H7 (cell line): ENCODE data around the gene MRPL10. TPM values are rescaled to one million over a fixed set of nuclear protein-coding genes. Genes with fewer than 3 reads are reported as not detected.
A peak's percentile ranks its signal among the peaks of the same experiment; 100 is the strongest.

Experiments
- DNase-seq: peaks from one replicate; pipeline ENCODE4 v3.0.0; 2012
- H3K27me3 ChIP-seq: 2 replicates; pipeline ENCODE4 v1.6.0; 2011; ENCODE audit warnings: mild to moderate bottlenecking, low read length; ENCODE audit not compliant: control insufficient read depth, insufficient read depth
- H3K36me3 ChIP-seq: replicated peaks from 2 replicates; pipeline ENCODE4 v1.5.1; 2011; ENCODE audit warnings: low read length; ENCODE audit not compliant: control insufficient read depth, insufficient read depth
- H3K4me3 ChIP-seq: 2 replicates; pipeline ENCODE4 v1.5.1; 2011; ENCODE audit warnings: low read depth, mild to moderate bottlenecking, control low read depth, low read length, moderate library complexity; ENCODE audit not compliant: insufficient read depth
- total RNA-seq: library from RNA; depleted of rRNA; stranded (reverse); fragments of >200 nt; shearing (Covaris generic); gene quantifications from 2 replicates; pipeline ENCODE4 v1.2.3, GENCODE V29; 2014

Gene MRPL10
- total RNA-seq, 1 experiment from 2014 or later, result 156 TPM

DNA sequence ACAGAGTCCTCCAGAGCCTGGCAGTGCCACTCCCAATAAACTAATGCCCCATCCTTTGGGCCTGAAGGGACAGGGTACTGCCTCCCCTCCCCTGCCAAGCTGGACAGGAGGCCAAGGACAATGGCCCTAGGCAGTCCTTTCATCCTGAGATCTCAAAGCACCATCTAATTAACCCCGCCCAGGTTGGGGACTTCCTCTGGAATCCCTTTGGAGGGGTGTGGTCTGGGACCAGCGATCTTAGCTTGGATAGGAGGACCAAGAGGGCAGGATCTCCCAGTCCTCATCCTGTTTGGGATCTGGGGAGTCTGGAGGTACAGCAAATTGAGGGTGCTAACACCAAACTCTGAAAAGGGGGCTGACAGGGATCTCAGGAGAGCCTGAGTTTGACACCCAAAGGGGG, 37.8 kb upstream of the MRPL10 start:
- DNase-seq, result peak; percentile 54
- Histone ChIP-seq H3K36me3 (no peaks in the 10 kb centered on the region), H3K27me3 (peaks cover 55% of the 10 kb centered on the region), H3K4me3 (no peak overlapping the region)

DNA sequence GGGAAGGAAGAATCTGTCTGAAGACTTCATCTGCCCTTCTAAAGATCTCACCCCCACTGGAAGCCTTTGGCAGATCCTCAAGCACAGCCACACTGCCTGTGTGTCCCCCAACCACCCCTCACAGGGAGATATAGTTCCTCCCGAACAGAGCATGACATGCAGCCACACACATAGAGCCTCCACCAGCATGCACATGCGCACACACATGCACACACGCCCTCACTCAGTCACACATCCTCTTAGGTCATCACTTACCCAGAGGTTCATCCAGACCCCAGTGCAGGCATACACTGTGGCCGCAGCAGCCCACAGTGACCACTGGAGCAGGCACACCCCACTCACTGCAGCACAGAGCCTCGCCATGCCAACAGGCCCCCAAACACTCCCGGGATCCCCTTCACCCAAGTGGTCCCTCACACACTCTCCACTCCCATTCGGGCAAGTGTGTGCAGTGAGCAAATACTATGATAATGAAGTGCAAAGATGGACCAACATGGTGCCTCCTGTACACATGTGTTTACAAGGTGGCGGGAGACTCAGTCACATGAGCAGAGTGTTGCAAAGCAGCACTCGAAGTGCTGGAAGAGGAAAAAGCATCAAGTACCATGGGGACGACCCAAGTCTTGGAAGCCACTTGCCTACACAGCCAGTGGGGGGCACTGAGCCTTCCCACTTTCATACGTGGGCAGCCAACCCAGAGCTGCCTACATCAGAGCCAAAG, 36.6 kb upstream of the MRPL10 start:
- H3K4me3 ChIP-seq, result no peak overlapping the region
- DNase-seq, result no peak
- H3K36me3 ChIP-seq, result no peaks in the 10 kb centered on the region
- H3K27me3 ChIP-seq, result peaks cover 53% of the 10 kb centered on the region

DNA sequence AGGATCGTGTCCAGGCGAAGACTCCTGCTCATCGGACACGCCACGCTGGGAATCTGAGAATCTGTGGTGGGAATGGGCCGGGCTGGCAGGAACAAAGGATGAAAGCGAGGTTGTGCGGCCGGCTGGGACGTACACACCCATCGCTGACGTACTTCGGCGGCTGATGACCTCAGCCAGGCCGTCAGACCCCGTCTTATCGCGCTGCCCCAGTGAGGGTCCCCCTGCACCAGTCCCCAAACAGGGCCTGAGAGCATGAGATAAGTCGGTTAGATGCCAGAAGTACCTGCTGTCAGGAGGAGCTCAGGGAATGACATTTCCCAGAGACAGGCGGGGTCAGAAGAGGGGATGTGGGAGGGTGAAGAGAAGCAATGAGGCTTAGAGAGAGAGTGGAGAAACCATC, 35.6 kb upstream of the MRPL10 start:
- Histone ChIP-seq H3K4me3 (no peak overlapping the region), H3K27me3 (peaks cover 46% of the 10 kb centered on the region), H3K36me3 (no peaks in the 10 kb centered on the region)
- DNase-seq, result no peak

DNA sequence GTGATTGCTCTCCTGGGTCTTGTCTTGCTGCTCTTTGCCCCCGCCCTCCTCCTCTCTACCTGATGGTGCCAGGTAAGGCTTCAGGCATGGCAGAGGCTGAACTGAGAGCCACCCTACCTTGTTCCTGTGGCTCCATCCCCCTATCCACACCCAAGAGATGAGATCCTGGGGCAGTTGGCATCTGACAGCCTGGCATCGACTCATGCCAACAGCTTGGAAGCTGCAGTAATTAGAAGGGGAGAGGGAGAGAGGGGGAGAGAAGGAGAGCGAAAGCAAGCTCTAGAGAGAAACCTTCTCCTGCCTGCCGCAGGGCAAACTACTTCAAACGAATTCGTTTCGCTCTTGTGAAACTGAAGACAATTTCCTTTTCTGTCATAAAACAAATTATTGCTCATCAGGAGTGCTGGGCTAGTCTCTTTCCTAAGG, 33.5 kb upstream of the MRPL10 start:
- peaks cover 29% of the 10 kb centered on the region for H3K27me3 ChIP-seq
- no peak for DNase-seq
- no peaks in the 10 kb centered on the region for H3K36me3 ChIP-seq
- no peak overlapping the region for H3K4me3 ChIP-seq

DNA sequence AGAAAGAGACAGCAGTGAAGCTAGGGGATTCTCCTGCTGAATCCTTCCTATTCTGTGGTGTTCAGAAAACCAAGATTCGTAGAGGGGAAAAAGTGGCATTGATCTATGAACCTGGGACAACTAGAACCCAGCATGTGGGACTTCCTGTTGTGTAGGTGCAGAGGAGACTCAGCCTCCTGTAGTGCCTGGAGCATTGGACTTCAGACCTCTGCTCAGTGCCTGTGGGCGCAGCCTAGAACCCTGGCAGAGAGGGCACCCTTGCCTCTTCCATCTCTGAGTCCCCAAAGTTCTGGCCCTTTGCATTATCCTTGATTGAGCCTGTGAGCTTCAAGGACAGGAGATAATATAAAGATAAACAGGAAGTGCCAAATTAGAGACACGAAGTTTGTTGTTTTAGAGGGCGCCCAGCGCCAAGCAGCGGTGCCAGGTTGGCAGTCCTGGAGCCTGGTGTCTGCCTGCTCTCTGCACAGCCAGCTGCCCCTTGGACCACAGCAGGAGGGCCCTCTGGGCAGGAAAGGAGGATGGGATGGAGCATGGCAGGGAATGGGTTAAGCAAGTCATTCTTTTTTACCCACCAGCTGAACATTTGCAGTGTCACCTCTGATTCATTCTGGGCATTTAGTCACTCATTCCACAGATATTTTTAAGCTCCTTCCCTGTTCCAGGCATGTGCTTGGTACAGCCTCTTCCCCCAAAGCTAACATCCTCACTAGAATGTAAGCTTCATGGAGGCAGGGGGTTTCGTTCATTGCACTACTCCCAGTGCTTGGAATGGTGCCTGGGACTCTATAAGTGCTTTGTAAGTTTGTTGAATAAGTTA, 31.5 kb upstream of the MRPL10 start:
- H3K27me3 ChIP-seq, result peaks cover 21% of the 10 kb centered on the region
- H3K36me3 ChIP-seq, result no peaks in the 10 kb centered on the region
- no peak overlapping the region for H3K4me3 ChIP-seq
- no peak for DNase-seq

DNA sequence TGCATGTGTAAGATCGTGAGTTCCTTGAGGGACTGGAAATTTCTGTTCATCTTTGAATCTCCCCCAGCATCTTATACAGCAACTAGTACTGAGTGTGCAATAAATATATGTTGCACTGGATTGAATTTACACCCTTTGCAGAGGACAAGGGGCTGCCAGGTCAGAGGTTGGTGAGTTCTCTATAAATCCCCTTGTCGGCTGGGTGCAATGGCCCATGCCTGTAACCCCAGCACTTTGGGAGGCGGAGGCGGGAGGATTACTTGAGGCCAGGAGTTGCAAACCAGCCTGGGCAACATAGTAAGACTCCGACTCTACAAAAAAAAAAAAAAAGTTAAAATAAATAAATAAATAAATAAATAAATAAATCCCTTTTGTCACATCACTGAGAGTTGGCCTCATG, 29.0 kb upstream of the MRPL10 start:
- Histone ChIP-seq H3K27me3 (peaks cover 32% of the 10 kb centered on the region), H3K36me3 (no peaks in the 10 kb centered on the region), H3K4me3 (no peak overlapping the region)
- DNase-seq, result no peak

DNA sequence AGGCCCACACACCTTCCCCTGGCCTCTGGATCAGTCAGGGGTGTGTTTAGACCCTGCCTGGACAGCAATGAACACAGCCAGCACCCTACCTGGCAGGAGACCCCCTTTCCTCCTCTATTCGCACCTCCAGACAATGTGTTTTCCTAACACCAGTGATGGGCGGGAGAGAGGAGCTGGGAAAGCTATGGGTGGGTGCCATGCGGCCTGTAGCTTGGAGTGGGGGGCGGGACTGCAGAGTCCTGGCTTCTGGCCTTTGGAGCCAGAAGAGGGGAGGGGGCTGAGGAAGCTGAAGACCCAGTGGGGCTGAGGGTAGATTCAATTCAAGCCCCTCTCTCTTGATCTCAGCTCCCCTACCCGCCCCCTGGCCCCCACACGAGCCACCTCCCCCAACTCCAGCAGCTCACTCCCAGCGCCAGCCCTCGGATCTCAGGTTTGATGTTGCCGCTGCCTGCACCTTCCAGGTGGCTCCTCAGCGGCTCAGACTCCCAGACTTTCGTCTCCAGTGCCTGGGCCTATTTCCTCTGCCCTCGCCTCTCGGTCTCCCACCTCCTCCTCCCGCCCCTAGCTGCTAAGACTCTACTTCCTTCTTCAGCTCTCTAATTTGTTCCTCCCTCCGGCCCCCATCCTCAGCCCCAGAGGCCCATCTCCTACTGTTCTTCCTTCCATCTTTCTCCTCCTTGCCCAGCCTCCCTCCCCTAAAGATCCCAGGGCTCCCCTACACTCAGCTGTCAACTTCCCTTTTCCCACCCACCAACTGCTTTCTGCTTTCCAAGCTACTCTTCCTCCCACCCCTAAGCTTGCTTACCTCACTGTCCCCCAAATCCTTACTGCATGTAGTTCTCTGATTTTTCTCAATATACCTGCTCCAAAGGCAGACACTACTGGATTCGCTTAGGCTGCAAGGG, 26.5 kb upstream of the MRPL10 start:
- peak; percentile 66 for DNase-seq
- H3K36me3 ChIP-seq, result no peaks in the 10 kb centered on the region
- H3K27me3 ChIP-seq, result peaks cover 51% of the 10 kb centered on the region
- no peak overlapping the region for H3K4me3 ChIP-seq

DNA sequence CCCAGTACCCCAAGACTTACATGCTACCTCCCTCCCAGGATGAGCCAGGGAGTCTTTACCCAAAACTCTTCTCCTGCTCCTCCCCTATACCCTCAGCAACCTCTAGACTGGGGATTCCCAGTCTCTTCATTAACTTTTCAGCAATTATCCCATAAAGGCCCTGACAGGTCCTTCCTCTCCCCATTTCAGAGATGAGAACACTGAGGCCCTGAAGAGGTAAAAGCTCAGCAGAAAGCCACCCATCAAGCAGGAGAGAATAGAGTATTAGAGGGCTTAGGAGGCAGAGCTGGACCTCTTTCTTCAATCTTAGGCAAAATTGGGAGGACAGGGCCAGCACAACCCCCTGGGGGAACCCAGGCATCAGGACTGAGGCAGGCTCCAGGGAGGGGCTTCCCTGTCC, 25.5 kb upstream of the MRPL10 start:
- DNase-seq, result no peak
- no peak overlapping the region for H3K4me3 ChIP-seq
- H3K36me3 ChIP-seq, result no peaks in the 10 kb centered on the region
- peaks cover 61% of the 10 kb centered on the region for H3K27me3 ChIP-seq

DNA sequence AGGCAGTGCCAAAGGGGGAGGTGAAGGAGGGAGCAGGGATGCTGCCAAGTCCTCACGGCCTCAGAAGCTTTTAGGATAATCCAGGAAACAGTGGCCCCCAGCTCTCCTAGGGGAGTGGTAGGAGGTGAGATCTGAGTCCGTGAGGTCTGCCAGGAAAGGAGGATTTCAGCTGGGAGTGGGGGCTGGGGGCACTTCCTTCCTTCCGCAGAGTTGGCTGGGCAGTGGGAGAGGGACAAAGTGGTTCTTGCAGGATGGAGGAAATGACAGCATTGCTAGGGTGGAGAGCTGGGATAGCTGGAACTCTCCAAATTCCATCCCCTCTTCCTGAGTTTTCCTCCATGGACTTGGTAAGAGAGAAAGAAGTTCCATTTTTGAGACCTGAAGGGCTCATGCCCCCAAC, 24.4 kb upstream of the MRPL10 start:
- H3K27me3 ChIP-seq, result peaks cover 69% of the 10 kb centered on the region
- no peaks in the 10 kb centered on the region for H3K36me3 ChIP-seq
- H3K4me3 ChIP-seq, result no peak overlapping the region
- DNase-seq, result no peak

DNA sequence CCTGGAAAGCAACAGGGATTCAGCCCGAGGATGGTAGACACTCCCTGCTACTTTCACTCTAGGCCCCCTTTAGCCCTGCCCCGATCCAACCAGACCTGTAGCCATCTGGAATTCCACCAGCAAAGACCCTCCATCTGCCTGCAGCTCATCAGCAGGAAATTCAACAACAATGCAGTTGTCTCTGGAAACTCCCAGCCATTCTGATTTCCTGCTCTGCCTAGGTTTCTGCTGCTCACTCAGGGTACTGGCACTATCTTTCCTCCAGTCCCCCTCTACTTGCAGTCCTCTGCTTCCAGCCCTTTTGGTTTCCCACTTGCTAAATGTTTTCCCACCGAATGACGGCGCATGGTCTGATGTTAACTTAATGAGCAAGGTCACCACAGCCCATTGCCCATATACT, 22.3 kb upstream of the MRPL10 start:
- DNase-seq, result no peak
- Histone ChIP-seq H3K4me3 (no peak overlapping the region), H3K27me3 (peaks cover 80% of the 10 kb centered on the region), H3K36me3 (no peaks in the 10 kb centered on the region)

DNA sequence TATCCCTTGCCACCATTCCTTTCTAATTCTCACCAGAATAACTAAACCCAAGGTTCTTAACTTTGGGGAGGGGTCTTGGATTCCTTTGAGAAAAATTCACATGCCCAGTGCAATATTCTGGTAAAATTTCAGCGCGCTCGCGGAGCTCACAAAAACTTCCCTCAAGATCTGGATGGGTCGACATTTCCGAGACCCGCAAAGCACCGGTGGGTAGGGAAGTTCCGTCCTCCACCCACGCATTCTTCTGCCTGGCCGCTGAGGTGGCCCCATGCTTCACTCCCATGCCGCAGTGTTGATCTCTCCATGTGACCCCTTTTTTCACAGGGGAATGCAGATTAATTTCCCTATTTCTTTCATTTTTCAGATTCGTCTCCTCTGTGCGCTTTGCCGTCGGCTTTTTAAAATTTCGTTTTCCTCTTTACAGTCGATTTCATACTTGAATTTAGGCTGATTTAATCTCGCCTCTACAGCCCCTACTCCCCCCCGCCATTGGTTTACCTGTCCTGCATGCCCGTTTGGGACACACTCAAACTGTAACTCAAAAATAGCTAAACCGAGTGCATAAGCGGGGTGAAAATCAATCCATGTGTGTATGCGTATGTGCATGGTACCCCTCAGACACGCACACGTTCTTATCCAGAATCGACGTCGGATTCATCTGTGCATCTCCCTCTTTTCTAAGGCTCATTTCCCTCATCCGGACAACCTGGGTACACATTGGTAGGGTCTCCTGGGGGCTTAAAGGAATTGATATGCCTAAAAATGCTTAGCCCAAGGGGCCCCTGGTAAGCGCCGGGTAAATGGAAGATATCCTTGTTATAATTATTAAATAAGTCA, 21.0 kb upstream of the MRPL10 start:
- peaks cover 92% of the 10 kb centered on the region for H3K27me3 ChIP-seq
- DNase-seq, result no peak
- peak overlapping the region; percentile 45; the same call in 1 of the 2 replicates for H3K4me3 ChIP-seq
- no peaks in the 10 kb centered on the region for H3K36me3 ChIP-seq

DNA sequence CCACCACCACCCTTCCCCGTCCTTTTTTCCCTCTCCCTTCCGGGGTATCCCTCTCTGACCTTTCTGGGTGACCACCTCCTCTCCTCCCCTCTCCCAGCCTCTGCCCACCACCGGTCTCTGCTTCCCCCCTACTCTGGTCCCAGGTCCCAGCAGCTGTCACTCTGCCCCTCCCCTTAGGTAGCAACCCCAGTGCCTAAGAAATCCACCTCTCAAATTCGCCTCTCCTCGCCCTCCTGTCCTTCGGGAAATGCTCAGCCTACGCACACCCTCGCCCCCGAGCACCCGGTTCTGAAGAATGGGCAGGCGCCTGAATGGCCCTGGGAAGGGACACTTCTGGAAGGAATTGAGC, 20.4 kb upstream of the MRPL10 start:
- peak; percentile 76 for DNase-seq
- H3K4me3 ChIP-seq, result peak overlapping the region; percentile 45; the same call in 1 of the 2 replicates
- no peaks in the 10 kb centered on the region for H3K36me3 ChIP-seq
- peaks cover 97% of the 10 kb centered on the region for H3K27me3 ChIP-seq

DNA sequence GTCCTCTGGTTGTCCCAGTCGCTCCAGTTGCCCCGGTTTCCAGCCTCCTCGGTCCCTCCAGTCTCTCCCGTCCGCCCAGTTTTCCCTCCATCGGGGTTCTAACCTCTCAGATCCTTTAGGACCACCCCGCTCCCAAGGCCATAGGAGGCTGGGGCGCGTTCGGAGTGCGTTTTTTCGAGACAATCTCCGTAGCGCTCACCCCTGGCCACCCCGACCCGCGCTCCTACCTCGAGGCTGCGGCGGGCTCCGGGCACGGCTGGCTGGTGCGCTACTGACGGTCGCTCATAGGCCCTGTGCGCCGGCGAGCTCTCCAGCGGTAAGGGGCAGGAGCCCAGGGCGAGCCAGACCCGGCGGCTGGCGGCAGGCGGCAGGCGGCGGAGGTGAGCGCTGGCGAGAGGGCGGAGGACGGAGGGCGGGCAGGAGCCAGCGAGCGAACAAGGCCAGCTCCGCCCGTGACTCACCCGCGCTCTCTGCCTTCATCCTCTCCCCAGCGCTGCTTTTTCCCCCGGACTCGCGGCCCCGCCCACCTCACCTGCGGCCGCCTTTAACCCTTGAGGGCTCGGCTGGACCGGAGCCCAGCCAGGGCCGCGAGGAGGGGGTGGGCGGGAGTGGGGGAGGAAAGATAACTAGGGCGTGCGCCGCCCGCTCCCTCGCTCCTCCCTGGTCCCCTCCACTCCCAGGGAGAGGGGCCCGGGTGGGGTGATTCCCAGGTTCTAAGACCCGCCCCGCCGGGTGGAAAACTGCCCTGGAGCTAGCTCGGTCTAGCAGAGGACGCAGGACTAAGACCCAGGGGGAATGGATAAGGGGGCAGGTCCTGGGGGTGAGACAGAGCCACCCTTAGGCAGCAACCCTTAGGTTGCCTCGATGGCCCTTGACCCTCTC, 19.6 kb upstream of the MRPL10 start, which contains the start of gene SP6:
TSS of gene SP6 (minus strand) at position 472 of the 882 bp plus-strand sequence. CDS start 2,734 bp downstream, outside the sequence.
- peak; percentile 96 for DNase-seq
- Histone ChIP-seq H3K36me3 (no peaks in the 10 kb centered on the region), H3K27me3 (peaks cover 98% of the 10 kb centered on the region), H3K4me3 (peak within 1 kb of the TSS; percentile 45)
